ENCODE measurements around the gene RICTOR. TPM values are rescaled to one million over a fixed set of nuclear protein-coding genes. Genes with fewer than 3 reads are reported as not detected.

RICTOR gene
- total RNA-seq, 1 experiment from 2014 or later: 41.1 TPM

DNA sequence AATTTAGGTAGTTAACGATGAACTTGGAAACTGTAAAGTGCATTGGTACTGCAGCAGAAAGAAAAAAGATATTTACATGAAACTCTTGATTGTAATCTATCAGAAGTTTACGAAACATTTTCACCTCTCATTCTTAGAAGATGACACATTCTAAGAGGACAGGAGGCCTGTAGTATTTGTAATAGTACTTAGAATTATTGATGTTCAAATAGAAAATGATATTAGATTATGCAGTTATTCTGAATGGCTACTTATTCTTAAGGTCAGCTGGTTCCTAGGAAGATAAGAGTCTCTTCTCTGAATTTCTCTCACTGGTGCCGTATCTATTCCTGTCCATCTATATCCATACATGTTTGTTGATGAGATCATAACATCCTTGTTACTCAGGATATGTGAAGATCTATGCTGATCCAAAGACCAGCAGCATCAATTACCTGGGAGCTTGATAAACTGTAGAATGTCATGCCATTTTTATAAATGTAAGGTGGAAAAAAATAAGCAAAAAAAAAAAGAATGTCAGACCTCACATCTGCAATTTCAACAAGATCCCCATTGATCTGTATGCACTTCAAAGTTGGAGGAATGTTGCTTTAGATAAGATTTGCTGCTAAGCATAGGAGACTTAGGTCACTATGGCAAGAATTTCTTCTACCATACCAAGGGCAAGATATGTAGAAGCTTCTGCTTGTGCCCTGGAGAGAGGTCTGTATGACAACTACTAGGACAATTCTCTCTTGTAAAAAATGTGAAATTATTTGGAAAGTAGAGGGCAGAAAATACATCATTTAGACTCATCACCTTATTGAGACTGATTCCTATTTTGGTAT lies 42.4 kb upstream of the RICTOR start:
- CTCF ChIA-PET: no interaction called here
- intact Hi-C loops (cut with micrococcal nuclease; ENCODE audit: unreplicated experiment): no loop called here

DNA sequence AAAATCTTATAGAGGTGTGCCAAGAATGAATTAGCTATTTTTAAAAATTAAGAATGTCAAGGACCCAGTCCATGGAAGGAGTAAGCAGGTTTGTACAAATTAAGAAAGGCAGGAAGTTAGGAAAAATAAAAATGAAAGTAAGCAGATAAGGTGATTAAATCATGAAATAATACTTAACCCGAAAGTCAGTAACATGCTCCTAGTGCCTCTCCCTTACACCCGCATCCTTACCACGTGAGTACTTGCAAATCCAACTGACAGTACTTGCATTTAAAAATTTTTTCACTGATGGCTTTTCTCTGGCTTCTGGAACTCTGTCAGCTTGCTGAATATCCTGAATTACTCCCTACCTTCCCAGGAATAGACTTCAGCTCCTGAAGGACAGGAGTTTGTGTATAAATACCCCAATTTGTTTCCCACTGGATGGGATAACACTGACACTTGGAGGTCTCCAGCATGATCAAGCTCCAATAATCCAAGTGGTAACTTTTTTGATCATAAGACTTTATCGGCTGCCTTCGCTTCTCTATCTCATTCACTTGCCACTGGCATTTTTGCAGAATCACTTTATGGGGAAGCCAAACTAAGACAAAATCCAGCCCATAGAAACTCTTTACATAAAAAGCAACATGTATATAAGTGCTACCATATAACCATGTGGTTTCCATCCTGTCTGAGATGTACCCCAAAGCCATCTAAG lies 41.6 kb upstream of the RICTOR start:
- peaks cover 8% of the 10 kb centered on the region for H3K4me1 Mint-ChIP-seq (ENCODE audit: low read depth, unreplicated experiment)
- intact Hi-C loops (cut with micrococcal nuclease; ENCODE audit: unreplicated experiment): no loop called here
- BruUV-seq (replicated peaks): no TSS peak
- H3K4me3 Mint-ChIP-seq (ENCODE audit: low read depth, unreplicated experiment): no peak overlapping the region
- no peaks in the 10 kb centered on the region for H3K36me3 Mint-ChIP-seq (ENCODE audit: insufficient read depth, unreplicated experiment)
- DNase-seq: no peak
- CTCF ChIA-PET: interaction anchor here (0.7 kb wide), 1 partner anchor 110 kb away, joined by 4 read pairs; no protein-coding TSS in a partner anchor
- TF ChIP-seq CTCF (IDR thresholded peaks at IDR 0.05; ENCODE audit: unreplicated experiment): no peak
- no peaks in the 10 kb centered on the region for H3K27me3 Mint-ChIP-seq (ENCODE audit: unreplicated experiment)
- peak overlapping the region; percentile 4 for H3K27ac Mint-ChIP-seq (ENCODE audit: unreplicated experiment)
- H3K9me3 Mint-ChIP-seq (ENCODE audit: low read depth, unreplicated experiment): no peaks in the 10 kb centered on the region

More for the DNA sequence above, 42.4 kb upstream of the RICTOR start:
- Mint-ChIP-seq H3K27ac (ENCODE audit: unreplicated experiment) (no peak overlapping the region), H3K9me3 (ENCODE audit: low read depth, unreplicated experiment) (no peaks in the 10 kb centered on the region), H3K4me1 (ENCODE audit: low read depth, unreplicated experiment) (peaks cover 8% of the 10 kb centered on the region), H3K36me3 (ENCODE audit: insufficient read depth, unreplicated experiment) (no peaks in the 10 kb centered on the region), H3K27me3 (ENCODE audit: unreplicated experiment) (no peaks in the 10 kb centered on the region), H3K4me3 (ENCODE audit: low read depth, unreplicated experiment) (no peak overlapping the region)
- no TSS peak for BruUV-seq (replicated peaks)
- TF ChIP-seq CTCF (IDR thresholded peaks at IDR 0.05; ENCODE audit: unreplicated experiment): no peak
- DNase-seq: no peak

GRCh38 chr5:39114155-39114554 lies 40.0 kb upstream of the RICTOR start:
- Mint-ChIP-seq H3K4me1 (ENCODE audit: low read depth, unreplicated experiment) (peaks cover 8% of the 10 kb centered on the region), H3K4me3 (ENCODE audit: low read depth, unreplicated experiment) (no peak overlapping the region), H3K9me3 (ENCODE audit: low read depth, unreplicated experiment) (no peaks in the 10 kb centered on the region), H3K36me3 (ENCODE audit: insufficient read depth, unreplicated experiment) (no peaks in the 10 kb centered on the region), H3K27me3 (ENCODE audit: unreplicated experiment) (no peaks in the 10 kb centered on the region), H3K27ac (ENCODE audit: unreplicated experiment) (no peak overlapping the region)
- BruUV-seq (replicated peaks): no TSS peak
- CTCF ChIA-PET: no interaction called here
- TF ChIP-seq CTCF (IDR thresholded peaks at IDR 0.05; ENCODE audit: unreplicated experiment): no peak
- DNase-seq: no peak
- intact Hi-C loops (cut with micrococcal nuclease; ENCODE audit: unreplicated experiment): no loop called here

DNA sequence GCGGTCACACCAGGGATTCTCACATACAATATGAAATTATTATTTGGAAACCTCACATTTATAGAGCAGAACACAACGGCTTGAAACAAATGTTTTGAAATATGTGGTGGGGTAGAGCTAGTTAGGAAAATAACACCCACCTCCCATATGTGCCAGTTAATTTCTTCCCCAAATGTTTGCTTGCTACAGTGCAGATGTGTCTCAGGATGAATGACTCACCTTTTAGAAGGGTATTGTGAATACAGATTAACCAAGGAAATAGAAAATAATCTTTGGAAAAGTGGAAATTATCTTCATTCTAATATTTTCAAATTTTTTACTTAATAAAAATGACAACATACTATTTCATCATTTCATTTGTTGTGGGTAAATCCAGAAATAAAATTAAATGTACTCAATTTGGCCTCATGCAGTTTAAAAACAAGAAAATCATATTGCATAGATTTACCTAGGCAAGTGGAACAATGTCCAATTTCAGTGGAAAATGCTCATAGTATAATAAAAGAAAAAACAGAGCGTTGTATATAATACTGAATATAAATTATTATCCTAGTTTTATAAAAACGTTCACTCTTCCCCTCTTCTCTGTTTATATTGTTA lies 39.3 kb upstream of the RICTOR start:
- Mint-ChIP-seq H3K27me3 (ENCODE audit: unreplicated experiment) (no peaks in the 10 kb centered on the region), H3K36me3 (ENCODE audit: insufficient read depth, unreplicated experiment) (no peaks in the 10 kb centered on the region), H3K4me1 (ENCODE audit: low read depth, unreplicated experiment) (peaks cover 8% of the 10 kb centered on the region), H3K9me3 (ENCODE audit: low read depth, unreplicated experiment) (no peaks in the 10 kb centered on the region), H3K4me3 (ENCODE audit: low read depth, unreplicated experiment) (no peak overlapping the region), H3K27ac (ENCODE audit: unreplicated experiment) (no peak overlapping the region)
- intact Hi-C loops (cut with micrococcal nuclease; ENCODE audit: unreplicated experiment): no loop called here
- CTCF ChIA-PET: no interaction called here
- no peak for DNase-seq
- no TSS peak for BruUV-seq (replicated peaks)
- TF ChIP-seq CTCF (IDR thresholded peaks at IDR 0.05; ENCODE audit: unreplicated experiment): no peak
